ENCODE results near the gene ELP1.
"Not testable (repeated sequence)": the region's sequence is repeated elsewhere in the genome, so short reads cannot be mapped to it uniquely, and the experiment has no call there.

Gene ELP1

DNA sequence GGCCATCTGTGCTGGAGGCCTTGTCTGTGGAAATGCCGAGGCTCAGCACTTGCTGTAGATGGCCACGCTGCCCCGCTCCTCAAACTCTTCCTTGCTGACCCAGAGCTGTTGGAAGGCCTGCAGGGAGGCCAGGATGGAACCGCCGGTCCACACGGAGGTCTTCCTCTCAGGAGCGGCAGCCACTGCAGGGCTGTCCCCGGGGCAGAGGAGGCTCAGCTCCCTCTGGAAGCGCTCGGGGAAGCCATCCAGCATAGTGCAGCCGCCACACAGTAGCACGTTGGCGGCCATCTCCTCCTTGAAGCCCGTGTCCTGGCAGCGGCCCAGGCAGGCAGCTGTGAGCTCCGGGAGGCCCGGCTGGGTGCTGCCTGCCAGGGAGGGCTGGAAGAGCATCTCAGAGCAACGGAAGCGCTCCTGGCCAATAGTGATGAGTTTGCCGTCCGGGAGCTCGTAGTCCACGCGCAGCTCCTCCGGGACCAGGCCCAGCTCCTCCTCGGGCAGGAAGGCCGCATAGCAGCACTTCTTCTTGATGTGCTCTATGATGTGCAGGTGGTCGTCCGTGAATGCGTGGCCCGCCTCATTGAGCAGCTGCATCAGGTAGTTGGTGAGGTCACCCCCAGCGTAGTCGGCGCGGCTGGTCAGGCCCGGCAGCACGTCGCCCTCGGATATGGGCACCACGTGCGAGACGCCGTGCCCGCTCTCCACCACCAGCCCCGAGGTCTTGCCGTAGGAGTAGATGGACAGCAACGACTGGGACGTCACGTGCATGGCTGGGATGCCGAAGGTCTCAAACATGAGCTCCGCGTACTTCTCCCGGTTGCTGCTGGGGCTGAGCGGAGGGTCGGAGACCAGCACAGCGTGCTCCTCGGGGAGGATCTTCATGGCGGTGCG is 79.0 kb downstream of the ELP1 start:
- no peak for DNase-seq (ENCODE audit: low read depth)
- H3K4me3 ChIP-seq (ENCODE audit: low read depth, low read length): no peak overlapping the region
- TF ChIP-seq, protein P1, sequence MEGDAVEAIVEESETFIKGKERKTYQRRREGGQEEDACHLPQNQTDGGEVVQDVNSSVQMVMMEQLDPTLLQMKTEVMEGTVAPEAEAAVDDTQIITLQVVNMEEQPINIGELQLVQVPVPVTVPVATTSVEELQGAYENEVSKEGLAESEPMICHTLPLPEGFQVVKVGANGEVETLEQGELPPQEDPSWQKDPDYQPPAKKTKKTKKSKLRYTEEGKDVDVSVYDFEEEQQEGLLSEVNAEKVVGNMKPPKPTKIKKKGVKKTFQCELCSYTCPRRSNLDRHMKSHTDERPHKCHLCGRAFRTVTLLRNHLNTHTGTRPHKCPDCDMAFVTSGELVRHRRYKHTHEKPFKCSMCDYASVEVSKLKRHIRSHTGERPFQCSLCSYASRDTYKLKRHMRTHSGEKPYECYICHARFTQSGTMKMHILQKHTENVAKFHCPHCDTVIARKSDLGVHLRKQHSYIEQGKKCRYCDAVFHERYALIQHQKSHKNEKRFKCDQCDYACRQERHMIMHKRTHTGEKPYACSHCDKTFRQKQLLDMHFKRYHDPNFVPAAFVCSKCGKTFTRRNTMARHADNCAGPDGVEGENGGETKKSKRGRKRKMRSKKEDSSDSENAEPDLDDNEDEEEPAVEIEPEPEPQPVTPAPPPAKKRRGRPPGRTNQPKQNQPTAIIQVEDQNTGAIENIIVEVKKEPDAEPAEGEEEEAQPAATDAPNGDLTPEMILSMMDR (conservative IDR thresholded peaks at IDR 0.05; ENCODE audit: low read depth, low read length): no peak

DNA sequence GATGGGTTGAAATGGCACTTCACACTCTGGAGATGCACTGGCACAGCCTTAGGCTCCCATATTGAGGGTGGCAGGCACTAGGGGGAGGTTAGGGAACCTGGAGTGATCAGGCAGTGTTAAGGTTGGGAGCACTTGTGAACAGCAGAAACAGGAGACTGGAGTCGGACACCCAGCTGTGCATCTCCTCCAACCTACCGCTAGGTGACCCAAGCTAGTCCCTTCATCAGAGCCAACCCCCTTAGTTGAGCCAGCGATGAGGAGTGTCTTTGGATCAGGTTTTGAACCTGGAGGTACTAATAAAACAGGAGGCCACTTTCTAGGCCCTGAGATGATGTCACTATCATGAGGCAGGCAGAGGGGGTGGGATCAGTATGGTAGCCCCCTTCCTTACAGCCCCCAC is 79.8 kb downstream of the ELP1 start:
- no peak for DNase-seq (ENCODE audit: low read depth)
- TF ChIP-seq, protein P1 (conservative IDR thresholded peaks at IDR 0.05; ENCODE audit: low read depth, low read length): no peak
- H3K4me3 ChIP-seq (ENCODE audit: low read depth, low read length): no peak overlapping the region

DNA sequence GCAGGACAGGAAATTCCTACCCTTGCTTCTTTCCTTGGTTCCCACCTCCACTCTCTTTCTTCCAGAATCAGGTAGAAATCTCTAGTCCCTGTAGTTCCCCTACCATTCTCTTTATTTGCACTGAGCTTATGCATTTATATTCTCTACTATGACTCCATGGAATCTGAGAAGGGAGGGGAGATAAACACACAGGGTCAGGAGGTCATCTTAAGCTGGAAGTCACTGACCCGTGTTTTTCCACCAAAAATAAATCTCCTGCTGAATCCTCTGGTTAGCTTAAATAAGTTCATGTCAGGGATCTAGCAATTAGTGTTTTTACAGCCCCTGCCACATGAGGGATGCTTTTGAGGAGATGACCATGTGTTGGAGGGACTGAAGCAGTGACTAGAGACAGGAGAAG is 81.8 kb downstream of the ELP1 start:
- TF ChIP-seq, protein P1 (conservative IDR thresholded peaks at IDR 0.05; ENCODE audit: low read depth, low read length): no peak
- no peak for DNase-seq (ENCODE audit: low read depth)
- H3K4me3 ChIP-seq (ENCODE audit: low read depth, low read length): no peak overlapping the region

DNA sequence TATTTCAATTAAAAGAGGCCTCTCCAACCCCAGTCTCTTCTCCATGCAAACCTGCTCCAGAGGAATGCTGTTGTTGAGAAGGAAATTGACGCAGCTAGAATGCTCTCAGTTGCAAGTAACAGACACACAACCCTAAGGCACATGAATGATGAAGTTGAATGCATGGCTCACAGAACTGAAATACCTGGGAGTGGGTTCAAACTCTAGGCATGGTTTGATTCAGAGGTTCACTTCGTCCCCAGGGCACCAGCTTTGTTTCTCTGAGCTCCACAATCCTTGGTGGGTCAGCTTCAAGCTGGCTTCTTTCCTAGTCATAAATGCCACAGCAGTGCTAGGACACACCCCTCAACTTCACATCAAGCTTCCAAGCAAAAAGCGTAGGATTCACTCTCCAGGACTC is 82.8 kb downstream of the ELP1 start:
- no peak overlapping the region for H3K4me3 ChIP-seq (ENCODE audit: low read depth, low read length)

DNA sequence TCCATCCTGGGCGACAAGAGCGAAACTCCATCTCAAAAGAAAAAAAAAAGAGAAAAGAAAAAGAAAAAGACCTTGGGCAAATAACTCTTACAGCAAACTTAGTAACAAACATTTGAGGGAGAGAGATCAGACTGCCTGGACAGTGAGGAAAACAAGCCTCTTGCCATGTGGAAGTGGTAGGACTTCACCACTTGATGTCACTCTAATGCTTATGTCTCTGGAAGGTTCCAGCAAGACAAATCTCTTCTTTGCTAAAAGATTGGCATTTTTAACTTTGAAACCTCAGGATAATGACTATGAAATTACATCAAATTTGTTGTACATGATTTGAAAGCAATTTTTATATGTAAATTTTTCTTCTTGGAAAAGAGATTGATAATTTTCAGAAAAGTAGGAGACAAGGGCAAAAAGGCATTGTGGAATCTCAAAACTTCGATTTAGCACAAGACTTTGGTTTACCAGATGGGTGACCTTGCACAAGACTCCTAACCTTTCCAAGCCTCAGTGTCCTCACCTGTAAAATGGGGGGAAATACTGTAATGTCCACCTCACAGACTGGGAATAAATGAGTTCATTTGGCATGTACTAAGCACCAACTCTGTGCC is 83.5 kb downstream of the ELP1 start:
- peak; percentile 78 for DNase-seq (ENCODE audit: low read depth)
- H3K4me3 ChIP-seq (ENCODE audit: low read depth, low read length): no peak overlapping the region
- TF ChIP-seq, protein P1 (conservative IDR thresholded peaks at IDR 0.05; ENCODE audit: low read depth, low read length): peak; percentile 62

More for the DNA sequence above, 82.8 kb downstream of the ELP1 start:
- no peak for DNase-seq (ENCODE audit: low read depth)
- TF ChIP-seq, protein P1 (conservative IDR thresholded peaks at IDR 0.05; ENCODE audit: low read depth, low read length): no peak

DNA sequence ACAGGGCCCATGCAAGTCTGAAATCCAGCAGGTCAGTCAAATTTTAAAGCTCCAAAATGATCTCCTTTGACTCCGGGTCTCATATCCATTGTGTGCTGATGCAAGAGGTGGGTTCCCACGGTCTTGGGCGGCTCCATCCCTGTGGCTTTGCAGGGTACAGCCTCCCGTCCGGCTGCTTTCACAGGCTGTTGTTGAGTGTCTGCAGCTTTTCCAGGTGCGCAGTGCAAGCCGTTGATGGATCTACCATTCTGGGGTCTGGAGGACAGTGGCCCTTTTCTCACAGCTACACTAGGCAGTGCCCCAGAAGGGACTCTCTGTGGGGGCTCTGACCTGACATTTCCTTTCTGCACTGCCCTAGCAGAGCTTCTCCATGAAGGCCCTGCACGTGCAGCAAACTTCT is 85.6 kb downstream of the ELP1 start:
- DNase-seq (ENCODE audit: low read depth); H3K4me3 ChIP-seq (ENCODE audit: low read depth, low read length): not testable (repeated sequence)

DNA sequence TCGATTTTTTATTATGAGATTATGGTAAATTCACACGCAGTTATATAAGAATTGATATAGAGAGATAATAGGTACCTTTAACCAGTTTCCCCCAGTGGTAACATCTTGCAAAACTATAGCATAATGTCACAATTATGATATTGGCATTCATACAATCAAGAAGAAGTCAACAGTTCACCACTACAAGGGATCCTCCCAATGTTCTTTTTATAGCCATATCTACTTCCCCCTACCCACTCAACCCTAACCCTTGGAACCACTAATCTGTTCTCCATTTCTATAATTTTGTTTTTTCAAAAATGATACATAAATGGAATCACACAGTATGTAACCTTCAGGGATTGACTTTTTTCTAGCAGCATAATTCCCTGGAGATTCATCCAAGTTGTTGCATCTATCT is 88.0 kb downstream of the ELP1 start:
- H3K4me3 ChIP-seq (ENCODE audit: low read depth, low read length): no peak overlapping the region
- no peak for DNase-seq (ENCODE audit: low read depth)
- TF ChIP-seq, protein P1 (conservative IDR thresholded peaks at IDR 0.05; ENCODE audit: low read depth, low read length): no peak

Measured in choroid plexus epithelial cell (primary cell).